WTC11 (cell line): Measurements from ENCODE around the gene IL5RA. TPM values are rescaled to one million over a fixed set of nuclear protein-coding genes. Genes with fewer than 3 reads are reported as not detected.

Experiments used
- ATAC-seq: fragments of 200-7000 bp; cut with Tn5 transposase; 2 replicates; pipeline ENCODE4 v1.10.0; 2021; ENCODE audit warnings: mild to moderate bottlenecking, moderate library complexity
- CTCF ChIA-PET: fragments of 300-600 bp; sonication (Branson Sonifier 250); formaldehyde crosslinking; loops from one replicate; lab custom pipeline; 2021; ENCODE audit warnings: antibody characterized with exemption; lab: Charles Lee
- POLR2A ChIA-PET: fragments of 350-600 bp; sonication (Branson Sonifier 250); formaldehyde crosslinking; loops from one replicate; lab custom pipeline; 2021; ENCODE audit warnings: antibody characterized with exemption; lab: Charles Lee
- DNase-seq: peaks from one replicate; pipeline ENCODE4 v3.0.0; 2021; ENCODE audit warnings: low spot score
- H3K27ac Mint-ChIP-seq: 2 replicates; pipeline ENCODE4 v1.8.0; 2021; ENCODE audit warnings: mixed read lengths
- H3K27me3 Mint-ChIP-seq: 2 replicates; pipeline ENCODE4 v1.8.0; 2021; ENCODE audit warnings: low read depth, mild to moderate bottlenecking, moderate library complexity, mixed read lengths
- H3K36me3 Mint-ChIP-seq: 2 replicates; pipeline ENCODE4 v1.8.0; 2021; ENCODE audit warnings: mixed read lengths
- H3K4me1 Mint-ChIP-seq: 2 replicates; pipeline ENCODE4 v1.8.0; 2022; ENCODE audit warnings: mixed read lengths
- H3K4me3 Mint-ChIP-seq: 2 replicates; pipeline ENCODE4 v1.8.0; 2021; ENCODE audit warnings: mild to moderate bottlenecking, moderate library complexity, mixed read lengths
- H3K9me3 Mint-ChIP-seq: 2 replicates; pipeline ENCODE4 v1.8.0; 2021; ENCODE audit warnings: mixed read lengths
- AR ChIP-seq: fragments of 250-450 bp; sonication (Bioruptor Pico); IDR thresholded peaks from 2 replicates; pipeline ENCODE4 v1.9.0; 2021; ENCODE audit warnings: mild to moderate bottlenecking
- ARID4B ChIP-seq: sonication (generic); formaldehyde crosslinking; IDR thresholded peaks from 2 replicates; pipeline ENCODE4 v1.8.0; 2023; ENCODE audit warnings: missing genetic modification reagents, mild to moderate bottlenecking, borderline replicate concordance
- CDX4 ChIP-seq: fragments of 250-450 bp; sonication (Bioruptor Pico); IDR thresholded peaks from 2 replicates; pipeline ENCODE4 v1.9.0; 2021; ENCODE audit warnings: moderate library complexity, mild to moderate bottlenecking, inconsistent platforms, borderline replicate concordance
- CREB1 ChIP-seq: sonication (generic); formaldehyde crosslinking; IDR thresholded peaks from 2 replicates; pipeline ENCODE4 v1.8.0; 2023; ENCODE audit warnings: mild to moderate bottlenecking, missing genetic modification reagents
- E2F4 ChIP-seq: sonication (generic); formaldehyde crosslinking; IDR thresholded peaks from 2 replicates; pipeline ENCODE4 v1.8.1; 2022; ENCODE audit warnings: low read depth, mild to moderate bottlenecking, moderate library complexity, missing genetic modification reagents, borderline replicate concordance
- E2F5 ChIP-seq: sonication (generic); formaldehyde crosslinking; IDR thresholded peaks from 2 replicates; pipeline ENCODE4 v1.8.1; 2022; ENCODE audit warnings: mild to moderate bottlenecking, moderate library complexity, missing genetic modification reagents
- FOXK1 ChIP-seq: sonication (generic); formaldehyde crosslinking; IDR thresholded peaks from 2 replicates; pipeline ENCODE4 v1.8.0; 2022; ENCODE audit warnings: mild to moderate bottlenecking, moderate library complexity, missing genetic modification reagents
- FOXP1 ChIP-seq: sonication (generic); formaldehyde crosslinking; IDR thresholded peaks from 2 replicates; pipeline ENCODE4 v1.8.0; 2022; ENCODE audit warnings: missing genetic modification reagents, mild to moderate bottlenecking, moderate library complexity, borderline replicate concordance
- GRHL2 ChIP-seq: fragments of 250-450 bp; sonication (Bioruptor Pico); IDR thresholded peaks from 2 replicates; pipeline ENCODE4 v1.8.0; 2022; ENCODE audit warnings: mild to moderate bottlenecking, moderate library complexity; ENCODE audit not compliant: insufficient replicate concordance, severe bottlenecking
- HMGA2 ChIP-seq: fragments of 250-450 bp; sonication (Bioruptor Pico); IDR thresholded peaks from 2 replicates; pipeline ENCODE4 v1.4.0; 2021; ENCODE audit warnings: mild to moderate bottlenecking, moderate library complexity
- IRF1 ChIP-seq: sonication (generic); formaldehyde crosslinking; IDR thresholded peaks from 2 replicates; pipeline ENCODE4 v1.8.0; 2023; ENCODE audit warnings: missing genetic modification reagents
- MAX ChIP-seq: sonication (generic); formaldehyde crosslinking; IDR thresholded peaks from 2 replicates; pipeline ENCODE4 v1.8.0; 2022; ENCODE audit warnings: mild to moderate bottlenecking, missing genetic modification reagents
- NFATC4 ChIP-seq: fragments of 250-450 bp; sonication (Bioruptor Pico); IDR thresholded peaks from 2 replicates; pipeline ENCODE4 v1.9.0; 2021; ENCODE audit warnings: mild to moderate bottlenecking
- NFYB ChIP-seq: sonication (generic); formaldehyde crosslinking; conservative IDR thresholded peaks from 2 replicates; pipeline ENCODE4 v1.8.0; 2022; ENCODE audit warnings: low read depth, missing genetic modification reagents
- NR1H2 ChIP-seq: sonication (generic); formaldehyde crosslinking; IDR thresholded peaks from 2 replicates; pipeline ENCODE4 v1.9.0; 2021; ENCODE audit warnings: mild to moderate bottlenecking, moderate library complexity, missing genetic modification reagents
- RELA ChIP-seq: sonication (generic); formaldehyde crosslinking; IDR thresholded peaks from 2 replicates; pipeline ENCODE4 v1.8.1; 2022; ENCODE audit warnings: missing genetic modification reagents, mild to moderate bottlenecking, borderline replicate concordance
- USF1 ChIP-seq: sonication (generic); formaldehyde crosslinking; IDR thresholded peaks from 2 replicates; pipeline ENCODE4 v1.8.0; 2022; ENCODE audit warnings: mild to moderate bottlenecking, missing genetic modification reagents
- ZNF396 ChIP-seq: fragments of 250-450 bp; sonication (Bioruptor Pico); IDR thresholded peaks from 2 replicates; pipeline ENCODE4 v1.8.0; 2021; ENCODE audit warnings: mild to moderate bottlenecking, moderate library complexity, borderline replicate concordance
- ZNF671 ChIP-seq: fragments of 250-450 bp; sonication (Bioruptor Pico); IDR thresholded peaks from 2 replicates; pipeline ENCODE4 v1.8.0; 2021; ENCODE audit warnings: mild to moderate bottlenecking
- total RNA-seq: library from RNA; stranded (reverse); gene quantifications from 3 replicates; pipeline ENCODE4 v1.2.3, GENCODE V29; 2021

Gene IL5RA
- total RNA-seq, 1 experiment from 2014 or later = not detected

GRCh38 chr3:3137526-3137925, 27.4 kb upstream of the IL5RA start:
- peaks cover 41% of the 10 kb centered on the region for H3K36me3 Mint-ChIP-seq
- POLR2A ChIA-PET = no interaction called here
- TF ChIP-seq USF1 (CRISPR knock-in tag) (no peak), GRHL2 (CRISPR knock-in tag) (no peak), FOXK1 (CRISPR knock-in tag) (no peak)
- no peak for DNase-seq
- H3K4me1 Mint-ChIP-seq = no peaks in the 10 kb centered on the region
- H3K9me3 Mint-ChIP-seq = no peaks in the 10 kb centered on the region; the same call in 1 of the 2 replicates
- H3K27ac Mint-ChIP-seq = no peak overlapping the region
- H3K4me3 Mint-ChIP-seq = no peak overlapping the region
- CTCF ChIA-PET = no interaction called here
- H3K27me3 Mint-ChIP-seq = no peaks in the 10 kb centered on the region
- ATAC-seq = no peak

GRCh38 chr3:3134750-3135448, 24.7 kb upstream of the IL5RA start:
- ATAC-seq = no peak
- POLR2A ChIA-PET = no interaction called here
- Mint-ChIP-seq H3K36me3 (peaks cover 34% of the 10 kb centered on the region), H3K4me1 (no peaks in the 10 kb centered on the region), H3K4me3 (no peak overlapping the region), H3K27ac (no peak overlapping the region), H3K27me3 (no peaks in the 10 kb centered on the region), H3K9me3 (no peaks in the 10 kb centered on the region)
- DNase-seq = no peak
- TF ChIP-seq NFATC4 (CRISPR knock-in tag) = no peak
- no peak for TF ChIP-seq NR1H2
- no peak for TF ChIP-seq NFYB (CRISPR knock-in tag)
- no peak for TF ChIP-seq HMGA2
- no peak for TF ChIP-seq RELA (CRISPR knock-in tag)
- TF ChIP-seq MAX (CRISPR knock-in tag) = no peak
- no peak for TF ChIP-seq CDX4 (CRISPR knock-in tag)
- no peak for TF ChIP-seq E2F5
- no peak for TF ChIP-seq E2F4 (CRISPR knock-in tag)
- TF ChIP-seq FOXP1 (CRISPR knock-in tag) = no peak
- no peak for TF ChIP-seq ZNF671 (CRISPR knock-in tag)
- CTCF ChIA-PET = no interaction called here

GRCh38 chr3:3133500-3133899, 23.3 kb upstream of the IL5RA start:
- Mint-ChIP-seq H3K4me1 (no peaks in the 10 kb centered on the region), H3K36me3 (peaks cover 34% of the 10 kb centered on the region), H3K27me3 (no peaks in the 10 kb centered on the region), H3K27ac (no peak overlapping the region), H3K9me3 (peaks cover 3% of the 10 kb centered on the region), H3K4me3 (no peak overlapping the region)
- CTCF ChIA-PET = interaction anchor here (1.1 kb wide), 1 partner anchor 46 kb away, joined by 3 read pairs; no protein-coding TSS in a partner anchor
- no peak for ATAC-seq
- POLR2A ChIA-PET = no interaction called here
- no peak for DNase-seq
- TF ChIP-seq ZNF396 (CRISPR knock-in tag) (no peak), NR1H2 (no peak), ARID4B (no peak), CREB1 (CRISPR knock-in tag) (no peak), IRF1 (no peak), AR (CRISPR knock-in tag) (no peak)
